Measurements from ENCODE around the gene CDH13. TPM values are rescaled to one million over a fixed set of nuclear protein-coding genes. Genes with fewer than 3 reads are reported as not detected.

The CDH13 gene
- total and polyA plus RNA-seq, 2 of the 8 experiments (the other 6 are each of a cell fraction or from before 2014, with no cell fraction given): 2.3 to 2.4 TPM

DNA sequence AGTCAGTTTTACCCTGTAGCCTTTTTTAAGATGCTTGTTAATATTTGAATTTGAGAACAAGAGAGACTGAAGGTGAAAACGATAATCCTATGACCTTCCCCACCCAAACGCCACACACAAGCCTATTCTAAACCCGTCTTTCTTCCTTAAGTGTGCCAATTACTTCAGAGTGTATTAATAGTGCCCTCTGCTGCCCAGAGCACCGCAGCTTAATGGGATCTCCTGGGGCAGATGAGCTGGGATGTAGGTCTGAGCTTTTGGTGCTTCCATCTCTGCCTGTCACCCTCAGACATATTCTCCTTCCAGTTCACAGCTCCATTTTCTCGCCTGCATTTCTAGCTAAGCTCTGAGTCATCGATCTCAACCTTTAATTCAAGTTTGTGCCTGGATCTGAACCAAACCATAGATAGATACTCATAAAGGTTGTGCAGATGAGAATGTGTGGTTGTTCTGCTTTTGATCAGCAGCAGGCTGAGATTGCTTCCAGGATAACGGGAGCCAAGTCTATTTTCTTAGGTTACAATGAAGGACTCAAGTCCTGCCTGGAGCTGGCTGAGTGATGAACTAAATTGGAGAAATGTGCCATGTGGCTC lies 46.4 kb upstream of the CDH13 start:
- H3K79me2 ChIP-seq (ENCODE audit: control insufficient read depth in 1 of 2, insufficient read depth in 2 of 2, low read length in 2 of 2): no peaks in the 10 kb centered on the region
- no peak overlapping the region for H3K4ac ChIP-seq (replicated peaks; ENCODE audit: insufficient read length, low read depth, low read length)
- H3K4me3 ChIP-seq (ENCODE audit: extremely low read depth in 1 of 4, insufficient read depth in 2 of 4, low read depth in 3 of 4, low read length in 4 of 4): no peak overlapping the region
- no peak overlapping the region for H4K8ac ChIP-seq (ENCODE audit: extremely low read depth, insufficient read depth, low read length)
- no peak overlapping the region for H4K91ac ChIP-seq (replicated peaks; ENCODE audit: insufficient read length, low read length)
- no peaks in the 10 kb centered on the region for H3K79me1 ChIP-seq (ENCODE audit: low read depth, low read length)
- no peak overlapping the region for H2BK20ac ChIP-seq (ENCODE audit: low read length)
- H2BK120ac ChIP-seq (replicated peaks; ENCODE audit: low read depth, low read length): no peak overlapping the region
- 79% methylated on average over 7 of the region's 7 CpGs; no CpG with 5 or more reads in 1 of the 2 experiments for WGBS, 2 experiments (ENCODE audit: extremely low coverage in 1 of 2, insufficient coverage in 1 of 2, insufficient read length in 1 of 2, insufficient replicate concordance in 2 of 2, low coverage in 1 of 2, low lambda C conversion rate in 2 of 2, missing lambda C conversion rate in 1 of 2)
- no peaks in the 10 kb centered on the region for H3K9me3 ChIP-seq (ENCODE audit: insufficient read depth in 2 of 2, low read depth in 1 of 2, low read length in 1 of 2)
- no peak for DNase-seq (ENCODE audit: low read depth in 1 of 2, low spot score in 2 of 2)
- H3K36me3 ChIP-seq (ENCODE audit: control insufficient read depth in 2 of 4, insufficient read depth in 4 of 4, low read length in 3 of 4): no peaks in the 10 kb centered on the region
- H2BK12ac ChIP-seq (ENCODE audit: low read depth, low read length): no peak overlapping the region
- ChIA-PET POLR2A (ENCODE audit: partially characterized antibody) (no interaction called here), CTCF (ENCODE audit: partially characterized antibody) (interaction anchor here (0.6 to 5.4 kb wide), 14 partner anchors 9 to 321 kb away, joined by 3 to 28 read pairs (median 3); no protein-coding TSS in a partner anchor)
- H3K23ac ChIP-seq (ENCODE audit: insufficient read length): no peak overlapping the region
- FAIRE-seq: no peak
- no peak overlapping the region for H3K9ac ChIP-seq (replicated peaks in 1 of 4; ENCODE audit: extremely low read depth in 1 of 4, low read depth in 3 of 4, low read length in 3 of 4)
- no peaks in the 10 kb centered on the region for H4K20me1 ChIP-seq (replicated peaks in 1 of 2; ENCODE audit: control insufficient read depth in 1 of 2, insufficient read depth in 2 of 2, low read length in 2 of 2)
- no peak overlapping the region for H3K4me2 ChIP-seq (ENCODE audit: insufficient read depth in 1 of 2, low read depth in 2 of 2, low read length in 2 of 2)
- no peak overlapping the region for H3K56ac ChIP-seq (replicated peaks; ENCODE audit: insufficient read length, low read depth, low read length)
- no peaks in the 10 kb centered on the region for H3K23me2 ChIP-seq (ENCODE audit: low read depth, low read length)
- no peak overlapping the region for H4K5ac ChIP-seq (ENCODE audit: insufficient read length, low read depth, low read length)
- H3K27me3 ChIP-seq (replicated peaks in 1 of 4; ENCODE audit: control insufficient read depth in 3 of 4, extremely low read depth in 1 of 4, insufficient read depth in 3 of 4, low read length in 3 of 4): no peaks in the 10 kb centered on the region
- H2AFZ ChIP-seq (ENCODE audit: low read length): no peak overlapping the region
- no peaks in the 10 kb centered on the region for H3K4me1 ChIP-seq (replicated peaks in 1 of 4; ENCODE audit: control insufficient read depth in 3 of 4, insufficient read depth in 4 of 4, low read length in 3 of 4)
- no peak overlapping the region for H3K14ac ChIP-seq (ENCODE audit: insufficient read length)
- no peak overlapping the region for H2BK5ac ChIP-seq (ENCODE audit: low read depth, low read length)
- no peak overlapping the region for H3K27ac ChIP-seq (ENCODE audit: low read depth, low read length)
- no peak overlapping the region for H3K18ac ChIP-seq (ENCODE audit: extremely low read depth, low read length)
- H2AK5ac ChIP-seq (ENCODE audit: low read depth, low read length): no peak overlapping the region
- no peak overlapping the region for H2BK15ac ChIP-seq (ENCODE audit: low read length)
- TF ChIP-seq RAD21 (IDR thresholded peaks at IDR 0.05 in 1 of 2, conservative IDR thresholded peaks at IDR 0.05 in 1 of 2; ENCODE audit: low read depth in 2 of 2, low read length in 2 of 2) (peak; percentile 72 to 80), SUZ12 (IDR thresholded peaks at IDR 0.05; ENCODE audit: low read length) (no peak), EGR1 (IDR thresholded peaks at IDR 0.05; ENCODE audit: borderline replicate concordance, low read depth, low read length) (no peak), SIX5 (IDR thresholded peaks at IDR 0.05; ENCODE audit: low read depth, low read length) (no peak), FOSL1 (IDR thresholded peaks at IDR 0.05; ENCODE audit: insufficient read depth, low read depth, low read length) (no peak), RXRA (IDR thresholded peaks at IDR 0.05; ENCODE audit: insufficient read depth, low read depth, low read length) (no peak), KDM5A (IDR thresholded peaks at IDR 0.05; ENCODE audit: low read length) (no peak)
- TF ChIP-seq, protein P1, sequence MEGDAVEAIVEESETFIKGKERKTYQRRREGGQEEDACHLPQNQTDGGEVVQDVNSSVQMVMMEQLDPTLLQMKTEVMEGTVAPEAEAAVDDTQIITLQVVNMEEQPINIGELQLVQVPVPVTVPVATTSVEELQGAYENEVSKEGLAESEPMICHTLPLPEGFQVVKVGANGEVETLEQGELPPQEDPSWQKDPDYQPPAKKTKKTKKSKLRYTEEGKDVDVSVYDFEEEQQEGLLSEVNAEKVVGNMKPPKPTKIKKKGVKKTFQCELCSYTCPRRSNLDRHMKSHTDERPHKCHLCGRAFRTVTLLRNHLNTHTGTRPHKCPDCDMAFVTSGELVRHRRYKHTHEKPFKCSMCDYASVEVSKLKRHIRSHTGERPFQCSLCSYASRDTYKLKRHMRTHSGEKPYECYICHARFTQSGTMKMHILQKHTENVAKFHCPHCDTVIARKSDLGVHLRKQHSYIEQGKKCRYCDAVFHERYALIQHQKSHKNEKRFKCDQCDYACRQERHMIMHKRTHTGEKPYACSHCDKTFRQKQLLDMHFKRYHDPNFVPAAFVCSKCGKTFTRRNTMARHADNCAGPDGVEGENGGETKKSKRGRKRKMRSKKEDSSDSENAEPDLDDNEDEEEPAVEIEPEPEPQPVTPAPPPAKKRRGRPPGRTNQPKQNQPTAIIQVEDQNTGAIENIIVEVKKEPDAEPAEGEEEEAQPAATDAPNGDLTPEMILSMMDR (IDR thresholded peaks at IDR 0.05; ENCODE audit: control extremely low read depth in 1 of 3, insufficient read depth in 1 of 3, low read depth in 1 of 3, low read length in 3 of 3): peak; percentile 35 to 63 (median 54)
- TF ChIP-seq, protein P2, sequence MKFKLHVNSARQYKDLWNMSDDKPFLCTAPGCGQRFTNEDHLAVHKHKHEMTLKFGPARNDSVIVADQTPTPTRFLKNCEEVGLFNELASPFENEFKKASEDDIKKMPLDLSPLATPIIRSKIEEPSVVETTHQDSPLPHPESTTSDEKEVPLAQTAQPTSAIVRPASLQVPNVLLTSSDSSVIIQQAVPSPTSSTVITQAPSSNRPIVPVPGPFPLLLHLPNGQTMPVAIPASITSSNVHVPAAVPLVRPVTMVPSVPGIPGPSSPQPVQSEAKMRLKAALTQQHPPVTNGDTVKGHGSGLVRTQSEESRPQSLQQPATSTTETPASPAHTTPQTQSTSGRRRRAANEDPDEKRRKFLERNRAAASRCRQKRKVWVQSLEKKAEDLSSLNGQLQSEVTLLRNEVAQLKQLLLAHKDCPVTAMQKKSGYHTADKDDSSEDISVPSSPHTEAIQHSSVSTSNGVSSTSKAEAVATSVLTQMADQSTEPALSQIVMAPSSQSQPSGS (IDR thresholded peaks at IDR 0.05; ENCODE audit: low read length): no peak
